H9 (cell line): Measurements from ENCODE around the gene RPS17. TPM values are rescaled to one million over a fixed set of nuclear protein-coding genes. Genes with fewer than 3 reads are reported as not detected.

Source experiments
- DNase-seq: peaks from one replicate; pipeline ENCODE4 v3.0.0-alpha.2; 2017
- H2AFZ ChIP-seq: one replicate; pipeline ENCODE4 v1.6.1; 2013; ENCODE audit warnings: mild to moderate bottlenecking, low read length, control low read depth, moderate library complexity
- H2AK5ac ChIP-seq: 2 replicates; pipeline ENCODE4 v1.6.1; 2013; ENCODE audit warnings: low read length, control low read depth, mixed read lengths; ENCODE audit not compliant: insufficient read length
- H2BK120ac ChIP-seq: one replicate; pipeline ENCODE4 v1.6.1; 2013; ENCODE audit warnings: low read depth, mild to moderate bottlenecking, low read length, control low read depth, inconsistent platforms; ENCODE audit not compliant: poor library complexity, severe bottlenecking
- H2BK12ac ChIP-seq: 2 replicates; pipeline ENCODE4 v1.6.1; 2013; ENCODE audit warnings: low read length, control low read depth, mixed read lengths, low read depth; ENCODE audit not compliant: insufficient read length
- H2BK15ac ChIP-seq: 2 replicates; pipeline ENCODE4 v1.6.1; 2013; ENCODE audit warnings: low read depth, low read length, control low read depth
- H2BK20ac ChIP-seq: one replicate; pipeline ENCODE4 v1.6.1; 2013; ENCODE audit warnings: low read depth, mild to moderate bottlenecking, low read length, control low read depth, inconsistent platforms; ENCODE audit not compliant: poor library complexity, severe bottlenecking
- H2BK5ac ChIP-seq: 2 replicates; pipeline ENCODE4 v1.6.1; 2013; ENCODE audit warnings: low read length, control low read depth, mixed read lengths; ENCODE audit not compliant: insufficient read length
- H3K14ac ChIP-seq: 2 replicates; pipeline ENCODE4 v1.6.1; 2013; ENCODE audit warnings: low read length, control low read depth; ENCODE audit not compliant: insufficient read depth
- H3K18ac ChIP-seq: 2 replicates; pipeline ENCODE4 v1.6.1; 2013; ENCODE audit warnings: low read depth, mild to moderate bottlenecking, mixed read lengths, low read length, control low read depth; ENCODE audit not compliant: insufficient read length
- H3K23ac ChIP-seq: 2 replicates; pipeline ENCODE4 v1.6.1; 2013; ENCODE audit warnings: low read length, control low read depth, mixed read lengths, low read depth; ENCODE audit not compliant: insufficient read length
- H3K23me2 ChIP-seq: 2 replicates; pipeline ENCODE4 v1.6.1; 2013; ENCODE audit warnings: low read depth, mild to moderate bottlenecking, mixed read lengths, low read length, control low read depth; ENCODE audit not compliant: insufficient read length, poor library complexity, severe bottlenecking
- H3K27ac ChIP-seq: 2 replicates; pipeline ENCODE4 v1.5.1; 2013; ENCODE audit warnings: low read length, control low read depth, mixed read lengths, low read depth; ENCODE audit not compliant: insufficient read length
- H3K27me3 ChIP-seq: 2 replicates; pipeline ENCODE4 v1.6.1; 2013; ENCODE audit warnings: low read length, control low read depth, inconsistent platforms; ENCODE audit not compliant: insufficient read depth
- H3K4ac ChIP-seq: 2 replicates; pipeline ENCODE4 v1.6.1; 2013; ENCODE audit warnings: low read depth, mild to moderate bottlenecking, control low read depth, inconsistent platforms, low read length, moderate library complexity
- H3K4me1 ChIP-seq: 2 replicates; pipeline ENCODE4 v1.6.1; 2013; ENCODE audit warnings: low read length, control low read depth, inconsistent platforms; ENCODE audit not compliant: insufficient read depth
- H3K4me2 ChIP-seq: 2 replicates; pipeline ENCODE4 v1.6.1; 2013; ENCODE audit warnings: low read length, control low read depth, mixed read lengths; ENCODE audit not compliant: insufficient read length, insufficient read depth
- H3K56ac ChIP-seq: 2 replicates; pipeline ENCODE4 v1.6.1; 2013; ENCODE audit warnings: low read depth, mild to moderate bottlenecking, mixed read lengths, low read length, control low read depth; ENCODE audit not compliant: insufficient read length
- H3K79me1 ChIP-seq: 2 replicates; pipeline ENCODE4 v1.6.1; 2013; ENCODE audit warnings: low read depth, mild to moderate bottlenecking, moderate library complexity, low read length, control low read depth, inconsistent platforms; ENCODE audit not compliant: insufficient read depth, poor library complexity, severe bottlenecking
- H3K79me2 ChIP-seq: 2 replicates; pipeline ENCODE4 v1.6.1; 2013; ENCODE audit warnings: low read length, control low read depth, inconsistent platforms; ENCODE audit not compliant: insufficient read depth
- H3K9ac ChIP-seq: 2 replicates; pipeline ENCODE4 v1.6.1; 2013; ENCODE audit warnings: low read length, control low read depth, mixed read lengths; ENCODE audit not compliant: insufficient read length; ENCODE audit errors: extremely low read depth
- H3K9me3 ChIP-seq: one replicate; pipeline ENCODE4 v1.6.1; 2013; ENCODE audit warnings: low read depth, low read length, inconsistent platforms; ENCODE audit not compliant: control insufficient read depth
- H3T11ph ChIP-seq: one replicate; pipeline ENCODE4 v1.6.1; 2013; ENCODE audit warnings: mild to moderate bottlenecking, low read length, control low read depth, inconsistent platforms
- H4K20me1 ChIP-seq: one replicate; pipeline ENCODE4 v1.6.1; 2013; ENCODE audit not compliant: control insufficient read depth, insufficient read length, insufficient read depth
- H4K5ac ChIP-seq: 2 replicates; pipeline ENCODE4 v1.6.1; 2013; ENCODE audit warnings: low read depth, mild to moderate bottlenecking, mixed read lengths, low read length, control low read depth; ENCODE audit not compliant: insufficient read length
- H4K8ac ChIP-seq: replicated peaks from 2 replicates; pipeline ENCODE4 v1.6.1; 2013; ENCODE audit warnings: low read length, control low read depth, mixed read lengths, low read depth; ENCODE audit not compliant: insufficient read length
- H4K91ac ChIP-seq: 2 replicates; pipeline ENCODE4 v1.6.1; 2013; ENCODE audit warnings: low read depth, mild to moderate bottlenecking, moderate library complexity, mixed read lengths, low read length, control low read depth; ENCODE audit not compliant: insufficient read length
- H3K27ac Mint-ChIP-seq, 3 experiments: 2 replicates in 2 of 3; 3 replicates in 1 of 3; pipeline ENCODE4 v1.8.0; 2020 to 2021; ENCODE audit warnings: mixed read lengths in 3 of 3, mild to moderate bottlenecking in 1 of 3, moderate library complexity in 1 of 3
- H3K27me3 Mint-ChIP-seq: 2 replicates; pipeline ENCODE4 v1.8.0; 2021; ENCODE audit warnings: low read depth, mild to moderate bottlenecking, moderate library complexity, mixed read lengths
- H3K36me3 Mint-ChIP-seq, 3 experiments: 2 replicates in 2 of 3; 3 replicates in 1 of 3; pipeline ENCODE4 v1.8.0; 2020 to 2021; ENCODE audit warnings: low read depth in 3 of 3, mixed read lengths in 3 of 3; ENCODE audit not compliant: insufficient read depth in 1 of 3
- H3K4me1 Mint-ChIP-seq, 2 experiments: 2 replicates each; pipeline ENCODE4 v1.8.0; 2020; ENCODE audit warnings: mixed read lengths in 2 of 2
- H3K4me3 Mint-ChIP-seq, 2 experiments: 2 replicates in 1 of 2; 3 replicates in 1 of 2; pipeline ENCODE4 v1.8.0; 2020 to 2021; ENCODE audit warnings: mild to moderate bottlenecking in 2 of 2, mixed read lengths in 2 of 2, moderate library complexity in 1 of 2
- H3K9me3 Mint-ChIP-seq, 2 experiments: 2 replicates in 1 of 2; 3 replicates in 1 of 2; pipeline ENCODE4 v1.8.0; 2020; ENCODE audit warnings: mild to moderate bottlenecking in 2 of 2, mixed read lengths in 2 of 2, moderate library complexity in 1 of 2
- CTCF ChIP-seq: fragments of 200-600 bp; sonication (generic); conservative IDR thresholded peaks from 3 replicates; pipeline ENCODE4 v1.8.0; 2021; ENCODE audit warnings: antibody characterized with exemption, mild to moderate bottlenecking
- WGBS: extraction: QIAGEN DNeasy Blood & Tissue Kit; methylation state at CpG from one replicate; pipeline ENCODE4 v1.1.7; 2013; ENCODE audit warnings: missing lambda C conversion rate, low lambda C conversion rate, mixed read lengths; ENCODE audit not compliant: insufficient read length; ENCODE audit errors: extremely low coverage; 5-methylcytosine and 5-hydroxymethylcytosine counted together
- total RNA-seq: library from RNA; stranded (reverse); gene quantifications from 2 replicates; pipeline ENCODE4 v1.2.1, GENCODE V29; 2021

The RPS17 gene
- total RNA-seq, 1 experiment from 2014 or later: 2,597 TPM

- TF ChIP-seq CTCF: no peak
- Histone ChIP-seq H3K4me1 (peaks cover 6% of the 10 kb centered on the region; the same call in 1 of the 2 replicates), H2BK5ac (no peak overlapping the region), H3K56ac (no peak overlapping the region), H3K4me2 (peak overlapping the region; percentile 87), H3K9ac (peak overlapping the region; percentile 89), H3K4ac (no peak overlapping the region; the same call in 1 of the 2 replicates), H2AFZ (no peak overlapping the region), H3K23ac (no peak overlapping the region), H2BK15ac (no peak overlapping the region), H4K91ac (no peak overlapping the region), H4K20me1 (no peaks in the 10 kb centered on the region), H2BK120ac (no peak overlapping the region), H3K18ac (no peak overlapping the region), H2AK5ac (no peak overlapping the region), H3K27ac (no peak overlapping the region), H3K79me2 (peaks cover 12% of the 10 kb centered on the region; the same call in 1 of the 2 replicates), H3K9me3 (no peaks in the 10 kb centered on the region), H2BK12ac (no peak overlapping the region), H3K14ac (peak overlapping the region; percentile 72; the same call in 1 of the 2 replicates), H4K5ac (no peak overlapping the region), H3K79me1 (no peaks in the 10 kb centered on the region), H3K27me3 (no peaks in the 10 kb centered on the region), H3K23me2 (peaks cover 6% of the 10 kb centered on the region), H4K8ac (no peak overlapping the region), H2BK20ac (no peak overlapping the region), H3T11ph (no peak overlapping the region)
- H3K27ac Mint-ChIP-seq: peak overlapping the region; percentile 95 to 99 (median 98)
- H3K27me3 Mint-ChIP-seq: no peaks in the 10 kb centered on the region; the same call in 1 of the 2 replicates
- DNase-seq: no peak
- peaks cover 0 to 8% of the 10 kb centered on the region in 2 experiments; a peak in 1 of 5 replicates for H3K9me3 Mint-ChIP-seq
- WGBS: no CpG with 5 or more reads among the region's 28 CpGs
- H3K36me3 Mint-ChIP-seq: peaks cover 51 to 58% (median 57%) of the 10 kb centered on the region in 3 experiments
- H3K4me3 Mint-ChIP-seq: peak overlapping the region; percentile 95 to 99
- peaks cover 39 to 41% of the 10 kb centered on the region in 2 experiments for H3K4me1 Mint-ChIP-seq
Measured at GRCh38 chr15:82538961-82539690, 1.1 kb downstream of the RPS17 start.
